GM23338 (cell line): ENCODE results near the gene ROCK2. TPM values are rescaled to one million over a fixed set of nuclear protein-coding genes. Genes with fewer than 3 reads are reported as not detected.

Source experiments
- ATAC-seq: fragments of 200-7000 bp; cut with Tn5 transposase; 3 replicates; pipeline ENCODE4 v1.9.1; 2020
- DNase-seq: peaks from one replicate; pipeline ENCODE4 v3.0.0-alpha.2; 2015; ENCODE audit warnings: low spot score
- H2AFZ ChIP-seq: fragments of 200-600 bp; sonication (generic); 2 replicates; pipeline ENCODE4 v1.8.0; 2016; ENCODE audit warnings: antibody characterized with exemption, mild to moderate bottlenecking, moderate library complexity
- H3F3A ChIP-seq: fragments of 200-600 bp; sonication (generic); replicated peaks from 2 replicates; pipeline ENCODE4 v1.8.0; 2017; ENCODE audit warnings: antibody characterized with exemption, mixed run types, low read depth
- H3K27ac ChIP-seq: fragments of 200-600 bp; sonication (generic); 2 replicates; pipeline ENCODE4 v1.6.1; 2016; ENCODE audit warnings: low read depth
- H3K27me3 ChIP-seq: fragments of 200-600 bp; sonication (generic); 2 replicates; pipeline ENCODE4 v1.8.0; 2016; ENCODE audit warnings: mild to moderate bottlenecking, mixed run types, moderate library complexity; ENCODE audit not compliant: insufficient read depth
- H3K36me3 ChIP-seq: fragments of 200-600 bp; sonication (generic); 2 replicates; pipeline ENCODE4 v1.8.0; 2016; ENCODE audit warnings: mild to moderate bottlenecking; ENCODE audit not compliant: insufficient read depth
- H3K4me1 ChIP-seq: fragments of 200-600 bp; sonication (generic); 2 replicates; pipeline ENCODE4 v1.8.0; 2016; ENCODE audit warnings: mild to moderate bottlenecking, moderate library complexity; ENCODE audit not compliant: insufficient read depth
- H3K4me2 ChIP-seq: fragments of 200-600 bp; sonication (generic); 2 replicates; pipeline ENCODE4 v1.7.1; 2017; ENCODE audit warnings: mixed run types
- H3K4me3 ChIP-seq: fragments of 200-600 bp; sonication (generic); 2 replicates; pipeline ENCODE4 v1.6.1; 2016; ENCODE audit warnings: mixed run types
- H3K79me2 ChIP-seq: fragments of 200-600 bp; sonication (generic); replicated peaks from 2 replicates; pipeline ENCODE4 v1.8.0; 2017; ENCODE audit warnings: mild to moderate bottlenecking; ENCODE audit not compliant: insufficient read depth
- H3K9me2 ChIP-seq: fragments of 200-600 bp; sonication (generic); 2 replicates; pipeline ENCODE4 v1.8.0; 2017; ENCODE audit not compliant: insufficient read depth
- H4K20me1 ChIP-seq: fragments of 200-600 bp; sonication (generic); replicated peaks from 2 replicates; pipeline ENCODE4 v1.8.0; 2017; ENCODE audit warnings: mild to moderate bottlenecking; ENCODE audit not compliant: insufficient read depth
- H3K27ac Mint-ChIP-seq: 2 replicates; pipeline ENCODE4 v1.8.0; 2020; ENCODE audit warnings: inconsistent platforms, mild to moderate bottlenecking, moderate library complexity, mixed read lengths
- H3K27me3 Mint-ChIP-seq: 3 replicates; pipeline ENCODE4 v1.8.0; 2022; ENCODE audit warnings: low read depth, mild to moderate bottlenecking, moderate library complexity, mixed read lengths, inconsistent platforms; ENCODE audit not compliant: insufficient read depth, poor library complexity
- H3K36me3 Mint-ChIP-seq: 3 replicates; pipeline ENCODE4 v1.8.0; 2021; ENCODE audit warnings: low read depth, mild to moderate bottlenecking, inconsistent platforms, moderate library complexity, mixed read lengths
- H3K4me1 Mint-ChIP-seq: 3 replicates; pipeline ENCODE4 v1.8.0; 2020; ENCODE audit warnings: mild to moderate bottlenecking, inconsistent platforms, mixed read lengths
- H3K4me3 Mint-ChIP-seq: 3 replicates; pipeline ENCODE4 v1.8.0; 2021; ENCODE audit warnings: moderate library complexity, mild to moderate bottlenecking, inconsistent platforms, mixed read lengths
- H3K9me3 Mint-ChIP-seq: 3 replicates; pipeline ENCODE4 v1.8.0; 2020; ENCODE audit warnings: moderate library complexity, mild to moderate bottlenecking, inconsistent platforms, mixed read lengths
- CREB1 ChIP-seq: fragments of 250-450 bp; sonication (Bioruptor Pico); IDR thresholded peaks from 2 replicates; pipeline ENCODE4 v1.5.0; 2020; ENCODE audit warnings: low read depth, mild to moderate bottlenecking, moderate library complexity
- EZH2 ChIP-seq: fragments of 200-600 bp; sonication (generic); IDR thresholded peaks from one replicate; pipeline ENCODE4 v1.8.0; 2017; ENCODE audit warnings: antibody characterized with exemption, mild to moderate bottlenecking, low read depth; ENCODE audit not compliant: unreplicated experiment
- EZH2phosphoT487 ChIP-seq: fragments of 200-600 bp; sonication (generic); IDR thresholded peaks from one replicate; pipeline ENCODE4 v1.8.1; 2018; ENCODE audit warnings: antibody characterized with exemption; ENCODE audit not compliant: unreplicated experiment
- NANOG ChIP-seq: IDR thresholded peaks from 2 replicates; pipeline ENCODE4 v1.6.1; 2016; ENCODE audit warnings: antibody characterized with exemption, borderline replicate concordance
- STAT1 ChIP-seq: IDR thresholded peaks from one replicate; pipeline ENCODE4 v1.6.1; 2016; ENCODE audit warnings: antibody characterized with exemption; ENCODE audit not compliant: unreplicated experiment
- polyA plus RNA-seq: library from polyadenylated mRNA; unstranded; fragments of >200 nt; fragmentation: Nextera tagmentation; extraction: Ambion mirVana; gene quantifications from 2 replicates; pipeline ENCODE4 v1.2.1, GENCODE V29; 2016
- total RNA-seq: library from RNA; depleted of rRNA; stranded (reverse); fragments of >200 nt; shearing (Covaris generic); gene quantifications from 2 replicates; pipeline ENCODE4 v1.2.3, GENCODE V29; 2014
- TF ChIP-seq, protein P1 (sequence below): IDR thresholded peaks from 2 replicates; pipeline ENCODE4 v1.6.1; 2016; ENCODE audit warnings: antibody characterized with exemption
- TF ChIP-seq, protein P2 (sequence below): IDR thresholded peaks from one replicate; pipeline ENCODE4 v1.6.1; 2018; ENCODE audit warnings: antibody characterized with exemption; ENCODE audit not compliant: unreplicated experiment

The ROCK2 gene
- total and polyA plus RNA-seq, 2 experiments from 2014 or later = 16.4 to 28.0 TPM

DNA sequence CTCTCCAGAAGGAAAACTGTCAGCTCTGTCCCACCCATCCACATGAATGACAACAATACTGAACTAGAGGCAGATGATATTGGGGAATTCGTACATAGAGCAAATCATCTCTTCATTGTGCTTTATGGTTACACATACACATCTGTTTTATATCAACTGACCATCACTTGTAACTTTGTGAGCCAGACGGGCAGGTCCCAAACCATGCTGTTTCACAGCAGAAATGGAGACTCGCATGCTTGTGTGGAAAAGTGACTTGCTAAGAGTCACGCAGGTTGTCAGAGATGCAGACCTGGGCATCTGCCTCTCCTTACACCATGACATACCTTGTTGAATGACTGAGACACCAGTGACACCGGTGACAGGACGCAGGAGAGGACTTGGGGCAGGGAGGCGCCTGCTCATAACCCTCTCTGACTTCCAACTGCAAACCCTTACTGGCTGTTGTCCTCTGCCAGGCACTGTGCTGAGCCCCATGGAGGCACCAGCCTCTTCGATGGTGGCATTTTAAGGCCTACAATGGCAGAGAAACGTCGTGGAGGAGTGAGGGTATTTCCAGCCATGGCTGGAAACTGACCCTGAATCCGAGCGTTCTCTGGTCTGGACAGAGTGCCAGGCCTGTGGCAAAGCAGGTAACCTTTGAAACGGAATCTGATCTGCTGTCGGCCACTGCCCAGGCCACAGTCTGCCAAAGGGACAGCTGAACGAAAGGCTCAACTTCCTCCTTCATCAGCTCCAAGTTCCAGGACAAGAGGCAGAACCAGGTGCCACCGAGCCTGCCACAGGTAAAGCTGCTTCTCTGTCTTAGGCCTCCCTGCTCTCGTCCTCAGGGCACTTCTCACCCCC, 26.9 kb upstream of the ROCK2 start (continued):
- TF ChIP-seq STAT1 = no peak

DNA sequence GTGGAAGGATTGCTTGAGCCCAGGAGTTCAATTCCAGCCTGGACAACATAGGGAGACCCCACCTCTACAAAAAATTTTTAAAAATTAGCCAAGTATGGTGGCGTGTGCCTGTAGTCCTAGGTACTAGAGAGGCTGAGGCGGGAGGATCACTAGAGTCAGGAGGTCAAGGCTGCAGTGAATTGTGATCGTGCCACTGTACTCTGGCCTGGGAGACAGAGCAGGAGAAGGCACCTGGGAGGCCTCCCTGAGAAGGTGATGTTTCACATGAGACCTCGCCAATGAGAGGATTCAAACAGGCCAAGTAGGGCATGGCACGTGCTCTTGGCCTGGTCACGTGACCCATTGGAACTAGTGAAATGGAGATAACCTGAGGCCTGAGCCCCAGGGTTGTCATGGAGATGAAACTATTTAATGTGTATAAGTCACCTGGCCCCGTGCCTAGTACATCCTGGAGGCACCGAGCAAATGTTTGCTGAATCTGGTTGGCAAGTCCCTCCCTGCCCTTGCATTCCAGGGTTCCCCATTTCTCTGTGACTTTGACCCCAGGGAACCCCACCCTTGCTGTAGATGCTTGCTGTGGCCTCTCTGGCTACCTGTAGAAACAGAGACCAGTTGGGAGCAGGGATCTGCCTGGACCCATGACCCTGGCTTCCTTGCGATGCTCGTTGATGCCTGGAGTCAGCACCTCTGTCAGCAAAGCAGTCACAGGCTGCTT, 26.1 kb upstream of the ROCK2 start:
- no peaks in the 10 kb centered on the region for H3K36me3 Mint-ChIP-seq
- H3K4me1 Mint-ChIP-seq = peaks cover 19% of the 10 kb centered on the region
- H3K9me2 ChIP-seq = no peaks in the 10 kb centered on the region
- H3K4me2 ChIP-seq = no peak overlapping the region
- no peak overlapping the region for H3K4me3 ChIP-seq
- no peaks in the 10 kb centered on the region for H3K27me3 ChIP-seq
- no peaks in the 10 kb centered on the region for H3K79me2 ChIP-seq
- no peaks in the 10 kb centered on the region for H3K36me3 ChIP-seq
- peaks cover 8% of the 10 kb centered on the region for H3K27me3 Mint-ChIP-seq
- TF ChIP-seq EZH2phosphoT487 (no peak), EZH2 (no peak)
- no peak for DNase-seq
- H3K27ac ChIP-seq = no peak overlapping the region
- H3K27ac Mint-ChIP-seq = no peak overlapping the region
- no peak overlapping the region for H2AFZ ChIP-seq
- peaks cover 9% of the 10 kb centered on the region; the same call in 1 of the 2 replicates for H3K4me1 ChIP-seq
- no peaks in the 10 kb centered on the region for H3F3A ChIP-seq
- no peaks in the 10 kb centered on the region for H4K20me1 ChIP-seq
- H3K4me3 Mint-ChIP-seq = no peak overlapping the region
- no peaks in the 10 kb centered on the region for H3K9me3 Mint-ChIP-seq
- ATAC-seq = no peak

DNA sequence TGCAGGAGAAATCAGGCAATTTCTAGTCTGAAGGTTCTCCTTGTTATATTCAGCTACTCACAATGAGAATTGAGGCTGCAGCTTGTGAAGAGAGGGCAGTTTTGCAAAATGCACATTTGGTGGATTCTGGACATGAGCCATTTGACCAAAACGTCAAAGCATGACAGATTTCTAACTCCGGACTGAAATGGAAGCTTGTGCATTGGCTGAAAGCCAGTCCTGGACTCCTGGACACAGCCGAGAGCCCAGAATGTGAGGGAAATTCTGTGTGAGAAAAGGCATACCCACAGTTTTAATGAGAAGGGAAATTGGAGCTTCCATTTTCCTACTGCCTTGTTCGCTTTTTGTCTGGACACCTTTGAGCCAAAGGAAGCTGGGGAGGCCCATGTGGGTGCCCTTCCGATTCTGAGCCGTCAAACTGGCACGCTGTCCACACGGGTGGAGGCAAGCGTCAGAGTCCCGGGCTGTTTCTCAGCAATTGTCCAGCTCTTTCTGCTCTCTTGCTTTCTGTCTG, 23.7 kb upstream of the ROCK2 start:
- Histone ChIP-seq H3K36me3 (no peaks in the 10 kb centered on the region), H3K4me2 (no peak overlapping the region), H3K27ac (no peak overlapping the region), H3K4me3 (no peak overlapping the region), H3K27me3 (no peaks in the 10 kb centered on the region), H3F3A (no peaks in the 10 kb centered on the region), H3K79me2 (no peaks in the 10 kb centered on the region), H3K9me2 (no peaks in the 10 kb centered on the region), H4K20me1 (no peaks in the 10 kb centered on the region), H2AFZ (no peak overlapping the region), H3K4me1 (no peaks in the 10 kb centered on the region)
- DNase-seq (no peak), ATAC-seq (no peak)
- H3K27ac Mint-ChIP-seq = no peak overlapping the region
- no peaks in the 10 kb centered on the region for H3K36me3 Mint-ChIP-seq
- no peak overlapping the region for H3K4me3 Mint-ChIP-seq
- peaks cover 6% of the 10 kb centered on the region; the same call in 2 of the 3 replicates for H3K4me1 Mint-ChIP-seq
- H3K27me3 Mint-ChIP-seq = peaks cover 7% of the 10 kb centered on the region
- H3K9me3 Mint-ChIP-seq = no peaks in the 10 kb centered on the region; the same call in 2 of the 3 replicates
- no peak for TF ChIP-seq CREB1
- TF ChIP-seq STAT1 = no peak
- TF ChIP-seq, protein P1, sequence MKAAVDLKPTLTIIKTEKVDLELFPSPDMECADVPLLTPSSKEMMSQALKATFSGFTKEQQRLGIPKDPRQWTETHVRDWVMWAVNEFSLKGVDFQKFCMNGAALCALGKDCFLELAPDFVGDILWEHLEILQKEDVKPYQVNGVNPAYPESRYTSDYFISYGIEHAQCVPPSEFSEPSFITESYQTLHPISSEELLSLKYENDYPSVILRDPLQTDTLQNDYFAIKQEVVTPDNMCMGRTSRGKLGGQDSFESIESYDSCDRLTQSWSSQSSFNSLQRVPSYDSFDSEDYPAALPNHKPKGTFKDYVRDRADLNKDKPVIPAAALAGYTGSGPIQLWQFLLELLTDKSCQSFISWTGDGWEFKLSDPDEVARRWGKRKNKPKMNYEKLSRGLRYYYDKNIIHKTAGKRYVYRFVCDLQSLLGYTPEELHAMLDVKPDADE = no peak
- TF ChIP-seq NANOG = no peak
- TF ChIP-seq, protein P2, sequence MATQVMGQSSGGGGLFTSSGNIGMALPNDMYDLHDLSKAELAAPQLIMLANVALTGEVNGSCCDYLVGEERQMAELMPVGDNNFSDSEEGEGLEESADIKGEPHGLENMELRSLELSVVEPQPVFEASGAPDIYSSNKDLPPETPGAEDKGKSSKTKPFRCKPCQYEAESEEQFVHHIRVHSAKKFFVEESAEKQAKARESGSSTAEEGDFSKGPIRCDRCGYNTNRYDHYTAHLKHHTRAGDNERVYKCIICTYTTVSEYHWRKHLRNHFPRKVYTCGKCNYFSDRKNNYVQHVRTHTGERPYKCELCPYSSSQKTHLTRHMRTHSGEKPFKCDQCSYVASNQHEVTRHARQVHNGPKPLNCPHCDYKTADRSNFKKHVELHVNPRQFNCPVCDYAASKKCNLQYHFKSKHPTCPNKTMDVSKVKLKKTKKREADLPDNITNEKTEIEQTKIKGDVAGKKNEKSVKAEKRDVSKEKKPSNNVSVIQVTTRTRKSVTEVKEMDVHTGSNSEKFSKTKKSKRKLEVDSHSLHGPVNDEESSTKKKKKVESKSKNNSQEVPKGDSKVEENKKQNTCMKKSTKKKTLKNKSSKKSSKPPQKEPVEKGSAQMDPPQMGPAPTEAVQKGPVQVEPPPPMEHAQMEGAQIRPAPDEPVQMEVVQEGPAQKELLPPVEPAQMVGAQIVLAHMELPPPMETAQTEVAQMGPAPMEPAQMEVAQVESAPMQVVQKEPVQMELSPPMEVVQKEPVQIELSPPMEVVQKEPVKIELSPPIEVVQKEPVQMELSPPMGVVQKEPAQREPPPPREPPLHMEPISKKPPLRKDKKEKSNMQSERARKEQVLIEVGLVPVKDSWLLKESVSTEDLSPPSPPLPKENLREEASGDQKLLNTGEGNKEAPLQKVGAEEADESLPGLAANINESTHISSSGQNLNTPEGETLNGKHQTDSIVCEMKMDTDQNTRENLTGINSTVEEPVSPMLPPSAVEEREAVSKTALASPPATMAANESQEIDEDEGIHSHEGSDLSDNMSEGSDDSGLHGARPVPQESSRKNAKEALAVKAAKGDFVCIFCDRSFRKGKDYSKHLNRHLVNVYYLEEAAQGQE = no peak
